Eye (tissue), 1 donor: ENCODE results near the gene MYCBP2.
"Not testable (repeated sequence)": the region's sequence is repeated elsewhere in the genome, so short reads cannot be mapped to it uniquely, and the experiment has no call there.

Experiments
- DNase-seq: peaks from one replicate; pipeline ENCODE4 v3.0.0-alpha.2; 2015

The MYCBP2 gene

DNA sequence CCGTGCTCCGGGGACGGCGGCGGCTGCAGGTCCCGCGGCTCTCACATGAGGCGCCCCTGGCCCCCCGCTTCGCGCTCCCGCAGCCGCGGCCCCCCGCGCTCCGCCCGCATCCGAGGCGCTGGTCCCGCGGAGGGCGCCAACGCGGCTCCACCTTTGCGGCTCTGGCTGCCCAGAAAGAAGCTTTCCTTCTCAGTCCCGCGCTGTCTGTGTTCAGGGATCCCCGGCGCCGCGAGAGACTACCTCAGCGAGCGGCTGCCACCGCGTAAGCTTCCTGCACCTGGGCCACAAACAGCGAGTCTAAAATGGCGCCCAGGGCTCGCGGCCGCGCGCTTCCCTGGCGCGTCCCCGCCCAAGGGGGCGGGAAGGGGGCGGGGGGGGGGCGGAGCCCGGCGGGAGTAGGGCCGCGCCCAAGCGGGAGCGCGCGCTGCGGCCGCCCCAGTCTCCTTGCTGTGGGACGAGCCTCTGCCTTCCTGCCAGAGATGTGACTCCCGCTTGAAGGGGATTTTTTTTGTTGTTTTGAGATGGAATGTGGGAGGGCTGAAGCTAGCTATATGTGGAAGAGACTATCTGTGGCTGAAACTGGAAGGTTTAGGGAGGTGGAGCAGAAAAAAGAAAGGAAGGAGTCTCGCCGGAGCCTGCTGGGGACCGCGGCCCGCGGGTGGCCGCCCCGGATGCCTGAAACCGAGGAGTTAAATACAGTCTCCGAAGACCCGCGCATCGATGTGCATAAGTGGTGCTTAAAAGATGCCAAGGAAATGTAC, 299.9 kb downstream of the MYCBP2 start, which contains the start of gene FBXL3:
Gene FBXL3 (minus strand): TSS at position 299 of the 761 bp plus-strand sequence. CDS start 5,299 bp downstream, outside the sequence.
- DNase-seq: peak; percentile 96

GRCh38 chr13:77026255-77026860, 300.5 kb downstream of the MYCBP2 start:
- DNase-seq: peak; percentile 82

GRCh38 chr13:77022341-77022740, 304.6 kb downstream of the MYCBP2 start:
- no peak for DNase-seq

DNA sequence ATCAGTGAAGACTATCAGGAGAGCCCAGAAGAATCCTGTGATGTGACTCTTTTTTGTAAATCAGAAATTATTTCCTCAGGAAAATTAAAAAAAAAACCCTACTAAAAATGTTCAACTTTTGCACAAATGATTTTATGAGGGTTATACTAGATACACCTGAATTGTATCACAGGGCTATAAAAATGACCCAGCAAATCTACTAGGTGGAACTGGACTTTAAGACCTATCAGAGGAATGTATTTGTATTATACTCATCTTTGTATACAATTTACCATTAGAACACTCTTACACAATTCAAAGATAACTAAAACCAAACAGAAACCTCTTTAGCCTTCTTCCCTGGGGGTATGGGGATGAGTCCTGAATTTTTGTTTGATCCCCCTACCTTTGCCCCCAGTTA, 307.1 kb downstream of the MYCBP2 start:
- no peak for DNase-seq

DNA sequence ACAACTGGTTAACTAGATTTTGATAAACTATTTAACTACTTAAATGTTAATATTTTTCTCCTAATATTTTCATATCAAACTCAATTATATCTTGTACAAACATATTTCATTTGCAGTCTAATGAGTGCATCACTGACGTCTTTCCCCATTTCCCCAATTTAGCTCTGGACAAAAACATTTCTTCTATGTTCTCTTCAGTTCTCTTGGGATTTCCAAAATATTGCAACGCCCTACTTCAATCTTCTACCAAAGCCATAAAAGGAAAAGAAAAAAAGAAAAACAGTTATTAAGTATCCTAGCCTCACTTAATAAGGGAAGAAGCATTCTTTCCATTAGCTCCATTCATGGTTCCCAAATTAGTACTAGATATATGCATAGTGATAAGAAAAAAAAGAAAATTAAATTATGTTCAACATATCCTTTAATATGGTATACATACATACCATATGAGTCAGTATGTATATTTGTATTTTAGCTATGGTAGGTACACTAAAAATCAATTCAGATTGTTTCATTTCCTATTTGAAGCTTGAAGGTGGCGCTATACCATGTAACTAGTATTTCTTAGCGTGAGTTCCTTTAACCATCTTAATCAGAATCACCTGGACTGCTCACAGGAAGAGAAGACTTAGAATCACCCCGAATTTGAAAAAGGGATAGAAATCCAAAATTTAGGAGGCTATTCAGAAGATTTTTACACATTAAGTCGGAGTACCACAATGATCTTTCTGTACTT, 309.8 kb downstream of the MYCBP2 start:
- no peak for DNase-seq

DNA sequence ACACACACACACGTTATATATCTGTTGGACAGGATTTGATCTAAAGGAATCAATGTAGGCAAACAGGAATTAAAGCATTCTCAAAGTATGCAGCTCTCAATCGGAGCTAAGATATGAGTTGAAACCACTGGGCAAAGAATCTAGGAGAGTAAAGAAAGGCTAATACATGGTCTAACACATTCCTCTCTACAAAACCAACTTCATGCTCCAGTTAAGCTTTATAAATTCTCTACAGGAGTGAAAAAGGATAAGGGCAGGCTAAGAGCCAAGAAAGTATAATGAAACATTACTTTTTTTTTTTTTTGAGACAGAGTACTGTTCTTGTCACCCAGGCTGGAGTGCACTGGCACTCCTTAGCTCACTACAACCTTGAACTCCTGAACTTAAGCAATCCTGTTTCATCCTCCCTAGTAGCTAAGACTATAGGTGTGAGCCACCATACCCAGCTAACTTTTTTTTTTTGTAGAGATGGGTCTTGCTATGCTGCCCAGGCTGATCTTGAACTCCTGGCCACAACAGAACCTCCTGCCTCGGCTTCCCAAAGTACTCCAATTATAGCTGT, 310.6 kb downstream of the MYCBP2 start:
- DNase-seq: no peak

- no peak for DNase-seq
Observed at GRCh38 chr13:77014906-77015685, 311.8 kb downstream of the MYCBP2 start.

DNA sequence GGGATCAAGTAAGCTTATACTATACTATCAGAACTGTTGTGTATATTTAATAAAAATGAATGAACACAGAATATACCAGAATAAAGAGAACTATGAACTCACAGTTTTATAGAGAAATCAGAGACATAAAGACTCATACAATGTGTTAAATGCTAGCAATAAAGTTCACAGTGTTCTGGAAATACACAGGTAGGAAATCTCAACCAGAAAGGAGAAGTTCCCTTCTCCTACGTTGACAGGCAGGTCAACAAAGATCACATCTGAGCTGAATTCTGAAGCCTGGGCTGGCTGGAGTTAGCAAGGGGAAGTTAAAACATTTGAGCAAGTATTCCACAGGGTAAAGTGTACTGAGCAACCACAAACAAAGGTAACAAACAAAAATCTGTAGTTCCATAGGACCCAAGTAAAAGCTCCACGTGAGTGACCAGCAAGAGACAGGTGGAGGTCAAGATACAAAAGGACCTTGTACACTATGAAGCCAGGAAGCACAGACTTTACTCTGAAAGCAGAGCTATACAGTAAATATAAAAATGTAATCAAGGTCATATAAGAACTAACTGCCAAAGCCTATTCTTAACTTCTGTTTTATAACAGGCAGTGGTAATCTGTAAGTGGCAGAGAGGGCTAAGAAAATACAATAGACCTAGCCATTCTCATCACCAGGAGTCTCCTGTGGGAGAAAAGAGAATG, 312.9 kb downstream of the MYCBP2 start:
- DNase-seq: no peak

- DNase-seq: not testable (repeated sequence)
Observed at GRCh38 chr13:77009719-77010118, 317.2 kb downstream of the MYCBP2 start.

GRCh38 chr13:77009011-77009410, 317.9 kb downstream of the MYCBP2 start:
- DNase-seq: no peak

DNA sequence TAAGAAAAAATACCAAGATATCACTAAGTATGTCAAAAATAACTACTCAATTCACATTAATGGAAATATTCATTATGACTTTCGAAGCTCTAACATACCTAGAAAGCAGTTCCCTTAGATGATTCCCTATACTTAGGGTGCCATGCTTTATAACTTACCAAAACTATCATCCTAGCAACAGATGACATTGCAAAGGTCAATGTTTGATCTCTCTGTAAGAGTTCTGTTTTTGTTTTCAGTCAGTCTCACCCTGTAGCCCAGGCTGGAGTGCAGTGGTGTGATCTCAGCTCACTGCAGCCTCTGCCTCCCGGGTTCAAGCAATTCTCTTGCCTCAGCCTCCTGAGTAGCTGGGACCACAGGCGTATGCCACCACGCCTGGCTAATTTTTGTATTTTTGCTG, 318.6 kb downstream of the MYCBP2 start:
- not testable (repeated sequence) for DNase-seq

GRCh38 chr13:77002590-77003190, 324.2 kb downstream of the MYCBP2 start:
- peak; percentile 52 for DNase-seq

DNA sequence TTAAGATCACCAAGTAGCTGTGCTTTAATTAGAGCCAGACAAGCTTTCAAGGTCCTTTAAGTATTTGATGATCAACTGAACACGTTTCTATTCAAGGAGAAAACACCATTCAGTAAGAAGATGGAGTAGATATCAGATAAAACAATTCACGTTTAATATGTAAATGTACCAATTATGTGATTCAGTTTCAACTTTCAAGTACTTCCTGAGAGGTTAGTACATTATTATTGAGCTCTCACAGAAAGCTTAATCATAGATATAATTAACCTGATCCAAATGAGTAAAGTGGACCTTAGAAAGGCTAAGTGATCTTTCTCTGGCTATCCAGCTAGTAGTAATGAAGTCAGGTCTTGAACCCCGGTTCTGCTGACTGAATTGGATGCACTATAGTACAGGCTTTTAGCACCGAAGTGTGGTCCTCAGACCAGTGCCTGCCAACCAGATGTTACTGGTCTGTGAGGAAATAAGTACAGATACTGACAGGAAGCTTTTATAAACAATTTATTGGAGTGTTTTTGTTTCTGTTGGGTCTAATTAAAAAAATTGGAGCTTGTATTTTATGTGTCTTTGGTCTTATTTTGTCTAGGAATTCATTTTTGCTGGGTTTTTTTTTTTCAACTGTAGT, 324.8 kb downstream of the MYCBP2 start:
- no peak for DNase-seq

- DNase-seq: no peak
Observed at GRCh38 chr13:77001540-77001939, 325.4 kb downstream of the MYCBP2 start.

- no peak for DNase-seq
Observed at GRCh38 chr13:77000475-77000874, 326.4 kb downstream of the MYCBP2 start.
